HG03025 (cell line): Measurements from ENCODE around the gene GDAP1L1.
"Not testable (repeated sequence)": the region's sequence is repeated elsewhere in the genome, so short reads cannot be mapped to it uniquely, and the experiment has no call there.

Experiments
- ATAC-seq: cut with Tn5 transposase; IDR thresholded peaks from one replicate; pipeline ENCODE4 v1.9.1; 2021; ENCODE audit warnings: mild to moderate bottlenecking, moderate library complexity; ENCODE audit not compliant: unreplicated experiment, low FRiP score

The GDAP1L1 gene

GRCh38 chr20:44219170-44219730 is 27.9 kb upstream of the GDAP1L1 start:
- ATAC-seq = no peak

GRCh38 chr20:44219791-44220190 is 27.3 kb upstream of the GDAP1L1 start:
- no peak for ATAC-seq

GRCh38 chr20:44221368-44221954 is 25.6 kb upstream of the GDAP1L1 start:
- no peak for ATAC-seq

GRCh38 chr20:44222027-44222426 is 25.1 kb upstream of the GDAP1L1 start:
- ATAC-seq = no peak

DNA sequence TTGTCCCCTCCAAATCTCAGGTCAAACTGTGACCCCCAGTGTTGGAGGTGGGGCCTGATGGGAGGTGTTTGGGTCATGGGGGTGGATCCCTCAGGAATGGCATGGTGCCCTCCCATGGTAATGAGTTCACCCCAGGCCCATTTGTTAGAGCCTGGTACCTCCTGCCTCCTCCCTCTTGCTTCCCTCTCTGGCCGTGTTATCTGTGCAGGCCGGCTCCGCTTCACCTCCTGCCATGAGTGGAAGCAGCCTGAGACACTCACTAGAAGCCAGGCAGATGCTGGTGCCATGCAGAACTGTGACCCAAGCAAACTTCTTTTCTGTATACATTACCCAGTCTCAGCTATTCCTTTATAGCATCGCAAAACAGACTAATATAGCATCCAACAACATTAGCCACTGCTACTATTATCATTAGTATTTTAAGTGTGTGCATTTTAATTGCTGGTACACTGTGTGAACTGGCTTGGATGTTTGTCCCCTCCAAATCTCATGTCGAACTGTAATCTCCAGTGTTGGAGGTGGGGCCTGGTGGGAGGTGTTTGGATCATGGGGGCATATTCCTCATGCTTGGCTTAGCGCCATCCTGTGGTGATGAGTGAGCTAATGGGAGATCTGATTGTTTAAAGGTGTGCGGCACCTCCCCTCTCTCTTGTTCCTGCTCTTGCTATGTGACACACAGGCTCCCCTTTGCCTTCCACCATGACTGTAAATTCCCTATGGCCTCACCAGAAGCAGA is 24.3 kb upstream of the GDAP1L1 start:
- ATAC-seq = no peak

DNA sequence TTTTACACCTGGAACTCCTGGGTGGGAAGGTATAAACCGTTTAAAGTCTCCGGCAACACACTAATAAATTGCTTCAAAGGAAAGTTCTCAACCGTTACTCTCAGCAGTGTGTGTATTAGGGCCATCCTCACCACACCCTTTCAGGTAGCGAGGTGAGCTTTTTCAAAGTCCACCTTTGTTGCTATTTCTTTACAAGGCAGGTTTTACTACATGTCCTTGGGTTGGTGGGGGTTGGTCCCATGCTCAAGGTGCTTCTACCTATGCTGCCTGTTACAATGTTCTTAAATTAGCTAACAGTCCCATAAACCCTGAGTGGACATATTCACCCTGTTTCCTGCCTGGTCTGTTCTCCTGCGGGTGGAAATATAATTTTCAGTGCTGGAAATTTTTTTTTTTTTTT is 23.4 kb upstream of the GDAP1L1 start:
- ATAC-seq = no peak

GRCh38 chr20:44224637-44225036 is 22.5 kb upstream of the GDAP1L1 start:
- no peak for ATAC-seq

DNA sequence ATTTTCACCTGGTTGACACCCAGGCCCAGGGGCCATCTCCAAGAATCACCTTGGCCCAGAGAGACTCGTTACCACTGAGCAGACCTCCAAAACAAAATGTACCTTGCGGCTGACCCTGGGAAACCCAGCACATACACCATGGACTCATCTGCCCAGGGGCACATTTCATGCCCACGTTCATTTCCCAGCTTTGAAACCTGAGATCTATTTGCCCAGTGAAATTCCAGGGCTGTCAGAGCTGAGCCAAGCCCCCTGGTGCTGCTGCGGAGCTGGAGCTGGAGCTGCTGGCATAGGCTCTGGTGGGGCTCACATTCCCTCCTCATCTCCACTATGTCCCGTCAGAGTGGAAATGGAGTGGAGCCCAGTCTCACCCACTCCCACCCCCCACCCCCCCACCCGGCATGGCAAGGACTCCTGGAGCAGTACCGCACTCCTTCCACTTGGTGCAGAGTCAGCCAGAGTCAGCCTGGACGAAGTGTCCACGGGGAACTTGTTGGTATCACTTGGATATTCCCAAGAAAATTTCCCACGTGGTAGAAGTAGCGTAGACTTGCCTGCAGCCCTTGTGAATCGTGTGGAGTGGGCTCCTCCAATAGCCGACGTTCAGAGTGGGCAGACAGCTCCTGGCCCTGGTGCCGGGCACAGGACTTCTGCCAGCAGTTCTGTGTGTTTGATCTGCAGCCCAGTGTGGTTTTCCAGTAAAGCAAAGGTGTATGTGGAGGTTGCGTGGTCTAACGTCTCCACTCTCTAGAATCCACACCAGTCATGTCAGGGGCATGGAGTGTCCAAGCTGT is 18.4 kb upstream of the GDAP1L1 start:
- no peak for ATAC-seq

GRCh38 chr20:44231193-44231592 is 15.9 kb upstream of the GDAP1L1 start:
- ATAC-seq = no peak

- ATAC-seq = no peak
Measured at GRCh38 chr20:44231713-44232468, 15.2 kb upstream of the GDAP1L1 start.

- ATAC-seq = not testable (repeated sequence)
Measured at GRCh38 chr20:44232469-44232856, 14.6 kb upstream of the GDAP1L1 start.

DNA sequence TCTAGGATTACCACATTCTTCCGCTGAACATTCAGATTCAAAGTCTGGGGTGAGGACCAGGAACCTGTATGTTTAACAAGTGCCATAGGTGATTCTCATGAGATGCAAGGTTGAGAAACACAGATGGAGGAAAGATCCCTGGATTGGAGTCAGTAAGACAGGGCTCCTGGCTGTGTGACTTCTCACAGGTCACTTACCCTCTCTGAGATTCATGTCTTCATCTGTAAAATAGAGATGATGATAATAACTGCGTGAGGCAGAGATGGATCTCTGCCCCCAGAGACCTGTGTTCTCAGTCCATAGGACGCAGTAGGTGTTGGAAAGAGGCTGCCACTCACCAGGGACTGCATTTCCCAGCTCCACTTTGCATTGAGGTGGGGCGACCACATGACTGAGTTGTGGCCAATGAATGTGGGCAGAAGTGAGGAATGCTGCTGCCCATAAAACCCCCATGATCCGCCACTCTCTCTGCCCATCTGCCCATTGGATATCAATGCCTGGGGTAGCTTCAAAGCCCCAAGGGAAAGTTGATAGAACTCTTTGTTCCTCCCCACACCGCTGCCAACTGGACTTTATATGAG is 13.6 kb upstream of the GDAP1L1 start:
- no peak for ATAC-seq

DNA sequence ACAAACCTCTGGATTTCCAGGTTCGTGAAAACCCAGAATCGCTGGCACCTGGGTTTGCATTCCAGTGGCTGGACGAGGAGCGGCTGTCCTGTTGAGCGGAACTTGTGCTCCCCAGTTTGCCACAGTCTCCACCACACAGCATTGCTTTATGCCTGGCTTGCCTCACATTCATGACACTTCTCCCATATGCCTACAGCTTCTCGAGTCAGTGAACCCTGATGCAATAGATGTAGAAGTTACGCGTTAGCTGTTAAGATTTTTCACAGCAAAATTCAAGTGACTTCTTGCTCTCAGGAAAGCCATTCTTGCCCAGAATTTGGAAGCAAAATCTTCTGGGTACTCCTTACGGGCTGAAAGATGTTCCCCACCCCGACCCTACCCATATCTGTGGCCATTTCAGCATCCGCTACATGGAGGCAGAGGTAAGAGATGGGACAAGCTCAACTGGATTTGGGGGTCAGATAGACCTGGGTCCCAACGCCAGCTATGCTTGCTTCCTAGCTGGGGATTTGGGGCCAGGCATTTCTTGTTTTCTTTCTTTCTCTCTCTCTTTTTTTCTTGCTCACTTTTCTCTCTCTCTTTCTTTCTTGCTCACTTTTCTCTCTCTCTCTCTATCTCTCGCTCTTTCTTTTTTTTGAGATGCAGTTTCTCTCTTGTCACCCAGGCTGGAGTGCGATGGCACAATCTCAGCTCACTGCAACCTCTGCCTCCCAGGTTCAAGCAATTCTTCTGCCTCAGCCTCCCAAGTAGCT is 12.4 kb upstream of the GDAP1L1 start:
- ATAC-seq = no peak

- no peak for ATAC-seq
Measured at GRCh38 chr20:44235702-44236101, 11.4 kb upstream of the GDAP1L1 start.

GRCh38 chr20:44236840-44237239 is 10.3 kb upstream of the GDAP1L1 start:
- ATAC-seq = not testable (repeated sequence)

DNA sequence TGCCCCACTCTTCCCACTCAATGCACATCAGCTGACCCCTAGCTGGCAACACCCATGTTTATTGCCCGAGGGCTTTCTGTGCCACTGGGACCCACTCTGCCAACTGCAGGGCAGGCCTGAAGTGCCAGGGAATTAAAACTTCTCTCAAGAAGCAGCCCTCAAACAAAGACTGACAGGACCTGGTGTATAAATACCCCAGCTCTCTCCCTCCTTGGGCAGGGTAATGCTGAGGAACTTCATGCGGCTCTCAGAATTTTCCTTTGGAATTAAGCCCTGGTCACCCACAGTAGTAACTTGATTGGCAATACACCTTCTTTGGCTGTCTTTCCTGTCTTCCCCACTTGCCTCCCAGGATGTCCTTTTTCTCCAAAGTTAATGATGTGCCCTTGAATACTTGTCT is 5.3 kb upstream of the GDAP1L1 start:
- ATAC-seq = no peak

GRCh38 chr20:44245977-44246376 is 1.1 kb upstream of the GDAP1L1 start:
- no peak for ATAC-seq

DNA sequence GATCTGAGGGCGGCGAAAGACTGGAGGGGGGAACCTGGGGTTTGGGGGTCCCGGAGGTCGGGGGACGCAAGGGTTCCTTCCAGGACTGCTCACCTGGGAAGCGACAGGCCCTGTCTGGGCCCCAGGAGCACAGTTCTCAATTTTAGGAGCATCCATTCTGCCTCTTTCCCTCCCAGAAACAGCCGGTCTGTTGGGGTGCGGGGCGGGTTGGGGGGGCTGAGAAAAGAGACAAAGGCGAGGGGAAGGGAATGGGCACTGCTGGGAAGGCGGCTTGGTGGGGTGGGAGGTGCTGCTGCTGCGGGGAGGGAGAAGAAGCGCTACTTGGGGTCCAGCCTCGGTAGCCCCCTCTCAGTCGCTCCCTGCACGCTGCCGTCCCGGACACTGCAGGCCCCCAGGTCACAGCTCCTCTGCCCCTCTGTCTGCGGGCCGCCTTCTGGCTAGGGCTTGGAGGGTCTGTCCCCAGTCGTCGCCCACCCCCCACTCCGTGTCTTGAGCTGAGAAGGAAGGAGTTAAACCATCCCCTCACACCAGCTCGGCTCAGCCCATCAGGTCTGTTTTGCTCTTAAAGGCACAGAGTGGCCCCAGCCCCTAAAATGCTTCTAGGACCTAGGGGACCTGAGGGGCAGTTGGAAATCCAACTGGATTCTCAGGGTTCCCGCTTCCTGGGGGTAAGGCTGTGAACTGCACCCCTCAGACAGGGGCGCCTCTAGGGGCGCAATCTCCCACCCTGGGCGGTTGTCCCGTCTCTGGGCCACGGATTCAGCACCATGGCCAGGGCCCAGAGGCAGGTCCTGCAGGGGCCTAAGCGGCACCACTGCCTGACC is 690 bp downstream of the GDAP1L1 start:
- ATAC-seq = no peak

GRCh38 chr20:44248410-44248759 is 1.3 kb downstream of the GDAP1L1 start:
- ATAC-seq = no peak
